Gastrocnemius medialis (tissue), 4 donors: ENCODE data around the gene DCAF6.

Experiments used
- CTCF ChIP-seq, 5 experiments: fragments of 450-650 bp in 3 of 5; fragments of 200-600 bp in 2 of 5; sonication (generic) in 2 of 5; IDR thresholded peaks in 4 of 5; conservative IDR thresholded peaks in 1 of 5; 1 replicate in 4 of 5; 2 replicates in 1 of 5; pipeline ENCODE4 v1.5.1; 2016 to 2019; ENCODE audit warnings: antibody characterized with exemption in 5 of 5, mild to moderate bottlenecking in 3 of 5, moderate library complexity in 3 of 5
- POLR2A ChIP-seq, 2 donors: fragments of 450-650 bp; IDR thresholded peaks; one replicate each; pipeline ENCODE4 v1.6.1; 2017; ENCODE audit warnings: antibody characterized with exemption in 2 of 2, mild to moderate bottlenecking in 2 of 2, moderate library complexity in 2 of 2

- TF ChIP-seq CTCF (IDR thresholded peaks at IDR 0.05 in 4 of 5, conservative IDR thresholded peaks at IDR 0.05 in 1 of 5) (no peak), POLR2A (IDR thresholded peaks at IDR 0.05) (no peak)
Measured at GRCh38 chr1:167981933-167982332, 45.5 kb downstream of the DCAF6 start.
